B cell (primary cell): Measurements from ENCODE around the gene LRRC75B.

Experiments
- CTCF ChIP-seq: fragments of 200-600 bp; IDR thresholded peaks from one replicate; pipeline ENCODE4 v1.8.0; 2022; ENCODE audit warnings: antibody characterized with exemption, mild to moderate bottlenecking
- EZH2 ChIP-seq: IDR thresholded peaks from 2 replicates; pipeline ENCODE4 v1.6.1; 2012; ENCODE audit warnings: borderline replicate concordance, low read depth, mild to moderate bottlenecking, moderate library complexity, low read length; ENCODE audit not compliant: insufficient read depth, poor library complexity, severe bottlenecking

- TF ChIP-seq CTCF = no peak
- no peak for TF ChIP-seq EZH2
These were observed 37.5 kb downstream of the LRRC75B start, which contains the start of gene SNRPD3 for GRCh38 chr22:24555165-24556039.
